ENCODE results near the gene RIMS1.

- TF ChIP-seq CTCF (IDR thresholded peaks at IDR 0.05) = no peak
- no peak for TF ChIP-seq POLR2A (IDR thresholded peaks at IDR 0.05)
Observed at GRCh38 chr6:72420409-72420808, 534.1 kb downstream of the RIMS1 start.
